Caki2 (cell line): ENCODE results near the gene IGFBPL1. TPM values are rescaled to one million over a fixed set of nuclear protein-coding genes. Genes with fewer than 3 reads are reported as not detected.
A peak's percentile ranks its signal among the peaks of the same experiment; 100 is the strongest.
"Not testable (repeated sequence)": the region's sequence is repeated elsewhere in the genome, so short reads cannot be mapped to it uniquely, and the experiment has no call there.

Source experiments
- DNase-seq: peaks from one replicate; pipeline ENCODE4 v3.0.0-alpha.2; 2015; ENCODE audit warnings: low read depth
- in situ Hi-C: cut with HindIII; loops from 2 replicates; pipeline ENCODE4 v1.10.0; 2016; ENCODE audit warnings: low sequenced_read_pairs, low pct_unique_long_range_greater_than_20kb, mixed read lengths
- total RNA-seq: library from RNA; depleted of rRNA; stranded (reverse); fragments of >200 nt; shearing (Covaris generic); gene quantifications from 2 replicates; pipeline ENCODE4 v1.2.3, GENCODE V29; 2014; ENCODE audit warnings: low replicate concordance; rRNA removed

The IGFBPL1 gene, protein sequence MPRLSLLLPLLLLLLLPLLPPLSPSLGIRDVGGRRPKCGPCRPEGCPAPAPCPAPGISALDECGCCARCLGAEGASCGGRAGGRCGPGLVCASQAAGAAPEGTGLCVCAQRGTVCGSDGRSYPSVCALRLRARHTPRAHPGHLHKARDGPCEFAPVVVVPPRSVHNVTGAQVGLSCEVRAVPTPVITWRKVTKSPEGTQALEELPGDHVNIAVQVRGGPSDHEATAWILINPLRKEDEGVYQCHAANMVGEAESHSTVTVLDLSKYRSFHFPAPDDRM
- total RNA-seq: 2.3 and 7.6 TPM in 2 replicates

DNA sequence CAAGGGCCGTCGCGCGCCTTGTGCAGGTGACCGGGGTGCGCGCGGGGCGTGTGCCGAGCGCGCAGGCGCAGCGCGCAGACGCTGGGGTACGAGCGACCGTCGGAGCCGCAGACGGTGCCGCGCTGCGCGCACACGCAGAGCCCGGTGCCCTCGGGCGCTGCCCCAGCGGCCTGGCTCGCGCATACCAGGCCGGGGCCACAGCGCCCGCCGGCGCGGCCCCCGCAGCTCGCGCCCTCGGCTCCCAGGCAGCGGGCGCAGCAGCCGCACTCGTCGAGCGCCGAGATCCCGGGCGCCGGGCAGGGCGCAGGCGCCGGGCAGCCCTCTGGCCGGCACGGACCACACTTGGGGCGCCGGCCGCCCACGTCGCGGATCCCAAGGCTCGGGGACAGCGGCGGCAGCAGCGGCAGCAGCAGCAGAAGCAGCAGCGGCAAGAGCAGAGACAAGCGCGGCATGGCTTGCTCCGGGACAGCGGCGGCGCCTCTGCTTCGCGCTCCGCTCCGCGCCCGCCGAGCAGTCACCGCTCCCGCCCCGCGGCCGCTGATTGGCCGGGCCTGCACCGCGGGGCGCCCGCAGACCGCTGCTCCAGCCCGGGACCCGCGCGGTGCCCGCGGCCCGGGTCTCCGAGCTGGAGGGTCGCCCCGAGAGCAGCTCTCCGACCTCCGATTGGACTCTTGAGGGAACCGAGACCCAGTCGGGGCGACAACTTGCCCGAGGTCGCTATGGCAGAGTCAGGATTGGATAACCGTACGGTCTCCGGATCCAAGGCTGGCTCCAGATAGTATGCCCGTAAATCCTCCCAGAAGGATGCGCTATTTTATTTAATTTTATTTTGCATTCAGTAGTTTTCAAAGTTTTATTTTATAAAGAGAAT is at the start of gene IGFBPL1:
IGFBPL1 (minus strand) TSS at position 482 of the 871 bp plus-strand sequence; CDS start at position 452, 30 bp downstream.
- peak; percentile 47 for DNase-seq
- in situ Hi-C loops: no loop called here

DNA sequence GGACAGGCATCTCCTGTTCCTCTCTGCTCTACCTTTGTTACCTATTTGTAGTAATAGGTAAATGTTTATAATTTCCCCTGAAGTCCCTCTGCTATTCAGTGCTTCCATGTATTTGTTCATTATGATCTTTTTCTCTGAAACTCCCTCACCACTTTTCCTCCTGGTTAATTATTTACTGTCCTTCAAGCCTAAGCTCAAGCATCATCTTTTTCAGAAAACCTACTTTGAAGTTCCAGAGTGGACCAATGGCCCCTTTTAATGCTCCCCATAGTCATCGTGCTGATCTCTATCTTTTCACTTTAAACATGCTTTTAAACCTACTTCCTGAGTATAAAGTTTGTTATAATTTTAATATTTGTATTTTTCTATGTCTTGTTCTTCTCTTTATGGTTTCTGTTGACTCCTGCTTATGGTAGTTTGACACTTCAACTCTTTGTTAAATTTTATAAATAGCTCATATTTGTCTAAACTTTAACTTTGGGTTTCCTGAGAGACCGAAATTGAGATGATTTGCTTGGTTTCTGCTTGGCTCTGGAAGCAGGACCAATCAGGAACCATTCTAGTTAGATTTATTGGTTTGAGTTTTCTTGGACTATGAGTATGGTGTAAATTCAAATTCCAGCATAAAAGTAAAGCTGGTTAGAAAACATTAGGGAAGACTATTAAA is 48.5 kb upstream of the IGFBPL1 start:
- in situ Hi-C loops, DNase-seq: not testable (repeated sequence)

DNA sequence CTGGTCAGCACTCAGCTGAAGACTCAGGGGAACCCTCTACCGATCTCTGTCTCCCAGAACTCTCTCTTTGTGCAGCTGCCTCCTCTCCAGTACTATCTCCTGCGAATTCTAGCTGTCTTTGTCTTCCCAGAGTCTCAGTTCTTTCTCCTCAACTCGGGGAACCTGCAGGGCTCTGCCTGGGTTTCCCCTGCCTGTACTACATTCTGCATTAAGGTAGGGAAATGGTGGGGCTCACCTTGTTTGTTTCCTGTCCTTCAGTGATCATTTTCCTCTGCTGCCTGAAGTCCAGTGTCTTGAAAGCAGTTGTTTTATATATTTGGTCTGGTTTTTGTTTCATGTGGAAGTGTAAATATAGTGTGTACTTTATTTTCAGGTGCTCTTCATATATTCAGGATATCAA is 43.1 kb upstream of the IGFBPL1 start:
- DNase-seq: no peak
- in situ Hi-C loops: no loop called here

DNA sequence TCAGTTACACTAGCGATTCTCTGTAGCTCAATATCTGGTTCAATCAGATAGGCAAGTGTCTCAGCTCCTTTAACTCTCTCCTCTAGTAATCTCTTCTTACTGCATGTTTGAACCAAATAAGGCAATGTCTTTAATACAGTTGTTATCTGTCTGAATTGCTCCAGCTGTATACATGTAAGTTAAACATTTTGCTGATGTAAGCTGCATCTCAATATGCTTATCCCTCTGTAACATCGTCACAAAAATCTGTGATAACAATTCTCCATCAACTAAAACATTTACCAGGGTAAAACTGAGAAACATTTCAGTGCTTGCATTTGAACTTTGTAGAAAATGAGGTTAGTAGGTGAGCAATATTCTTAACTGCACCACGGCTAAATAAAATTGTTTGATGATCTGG is 29.6 kb upstream of the IGFBPL1 start:
- in situ Hi-C loops: no loop called here
- DNase-seq: no peak

DNA sequence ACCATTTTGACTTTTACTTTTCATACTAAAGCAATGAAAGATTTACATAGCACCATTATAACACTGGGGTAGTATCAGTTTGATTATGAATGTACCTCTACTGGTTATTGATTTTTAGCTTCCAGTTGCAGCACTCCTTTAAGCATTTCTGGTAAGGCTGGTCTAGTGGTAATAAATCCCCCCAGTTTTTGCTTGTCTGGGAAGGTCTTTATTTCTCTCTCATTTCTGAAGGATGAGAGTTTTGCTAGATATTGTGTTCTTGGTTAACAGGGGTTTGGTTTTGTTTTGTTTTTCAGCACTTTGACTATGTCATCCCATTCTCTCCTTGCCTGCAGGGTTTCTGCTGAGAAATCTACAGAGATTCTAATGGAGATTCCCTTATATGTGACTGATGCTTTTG is 26.9 kb upstream of the IGFBPL1 start:
- in situ Hi-C loops: no loop called here

DNA sequence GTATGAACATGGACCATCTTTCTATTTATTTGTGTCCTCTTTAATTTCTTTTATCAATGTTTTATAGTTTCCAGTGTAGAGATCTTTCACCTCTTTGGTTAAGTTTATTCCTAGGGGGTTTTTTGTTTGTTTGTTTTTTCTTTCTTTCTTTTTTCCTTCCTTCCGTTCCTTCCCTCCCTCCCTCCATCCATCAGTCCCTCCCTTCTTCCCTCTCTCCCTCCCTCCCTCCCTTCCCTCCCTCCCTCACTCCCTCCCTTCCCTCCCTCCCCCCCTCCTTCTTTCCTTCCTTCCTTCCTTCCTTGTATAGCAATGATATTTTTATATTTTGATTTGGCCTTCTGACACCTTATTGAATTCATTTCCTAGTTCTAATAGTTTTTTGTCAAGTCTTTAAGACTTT is 23.4 kb upstream of the IGFBPL1 start:
- in situ Hi-C loops: no loop called here
- no peak for DNase-seq

More for the DNA sequence above, 26.9 kb upstream of the IGFBPL1 start:
- DNase-seq: no peak

DNA sequence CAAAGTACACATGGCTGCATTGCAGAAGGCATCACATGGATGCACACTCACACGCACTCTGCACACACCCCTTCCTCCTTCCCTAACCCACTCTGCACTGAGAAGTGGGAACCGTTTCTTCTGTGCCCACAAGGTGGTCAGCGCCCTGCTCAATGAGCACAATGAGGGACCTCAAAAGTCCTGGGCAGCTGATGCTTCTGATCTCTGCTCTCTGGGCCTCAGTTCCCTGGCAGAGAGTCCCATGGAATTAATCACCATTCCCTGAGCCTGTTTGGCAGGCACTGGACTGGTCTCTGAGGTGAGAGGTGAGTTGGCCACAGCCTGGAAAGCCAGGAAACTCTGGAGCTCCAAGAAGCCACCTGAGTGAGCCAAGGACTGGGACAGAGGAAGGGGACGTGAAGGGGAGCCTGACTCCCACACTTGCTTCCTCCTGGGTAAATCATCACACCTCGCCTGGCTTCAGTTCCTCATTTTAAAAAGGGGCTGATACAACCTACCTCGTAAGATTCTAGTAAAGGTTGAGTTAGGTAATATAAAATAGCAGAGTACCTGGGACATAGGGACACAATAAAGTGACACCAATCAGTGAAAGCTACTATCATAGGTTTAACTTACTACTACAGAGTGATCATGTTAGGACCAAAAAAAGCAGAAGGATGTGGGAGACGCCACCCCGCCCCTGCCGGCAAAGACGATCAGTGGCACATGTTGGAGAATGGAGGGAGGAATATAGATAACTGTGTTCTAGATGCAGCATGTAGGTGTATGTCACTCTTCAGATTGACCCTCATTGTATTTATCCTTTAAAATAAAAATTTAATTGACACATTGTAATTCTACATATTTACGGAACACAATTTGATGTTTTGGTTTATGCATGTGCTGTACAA is 21.1 kb upstream of the IGFBPL1 start:
- DNase-seq: no peak
- in situ Hi-C loops: no loop called here

DNA sequence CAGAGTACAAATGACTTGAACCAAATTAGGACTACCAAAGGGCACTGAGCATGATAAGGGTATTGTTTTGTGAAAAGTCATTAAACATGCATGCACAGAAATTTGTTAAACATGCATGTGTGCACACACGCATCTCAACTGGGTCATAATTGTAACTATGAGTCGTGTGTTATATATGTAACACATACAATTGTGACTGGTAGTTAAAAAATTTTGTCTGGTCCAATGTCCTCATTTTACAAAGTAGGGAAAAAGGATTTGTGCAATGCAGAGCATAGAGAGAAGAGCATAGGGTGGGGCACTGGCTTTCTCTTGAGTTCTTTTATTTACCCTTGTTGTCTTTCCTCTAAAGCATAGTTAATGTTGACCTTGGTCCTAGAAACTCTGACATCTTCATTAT is 19.3 kb upstream of the IGFBPL1 start:
- DNase-seq: no peak
- in situ Hi-C loops: no loop called here

DNA sequence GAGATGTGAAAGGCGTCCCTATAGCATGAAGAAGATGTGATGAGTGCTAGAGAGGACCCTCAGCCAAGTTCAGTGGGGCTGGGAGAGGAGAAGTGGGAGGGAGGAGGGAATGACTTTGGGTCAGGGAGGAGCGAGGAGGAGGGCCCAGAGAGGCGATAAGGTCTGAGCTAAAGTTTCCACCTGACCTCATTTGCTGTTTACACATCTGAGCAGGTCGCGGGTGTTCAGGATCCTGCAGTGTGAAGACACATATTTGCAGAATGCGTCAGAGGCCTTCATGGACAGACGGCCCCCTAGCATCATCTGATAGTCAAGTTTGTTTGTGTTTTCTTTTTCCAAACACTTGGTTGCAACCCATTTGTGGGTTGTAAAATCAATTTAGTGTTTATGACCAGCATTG is 18.9 kb upstream of the IGFBPL1 start:
- peak; percentile 4 for DNase-seq

DNA sequence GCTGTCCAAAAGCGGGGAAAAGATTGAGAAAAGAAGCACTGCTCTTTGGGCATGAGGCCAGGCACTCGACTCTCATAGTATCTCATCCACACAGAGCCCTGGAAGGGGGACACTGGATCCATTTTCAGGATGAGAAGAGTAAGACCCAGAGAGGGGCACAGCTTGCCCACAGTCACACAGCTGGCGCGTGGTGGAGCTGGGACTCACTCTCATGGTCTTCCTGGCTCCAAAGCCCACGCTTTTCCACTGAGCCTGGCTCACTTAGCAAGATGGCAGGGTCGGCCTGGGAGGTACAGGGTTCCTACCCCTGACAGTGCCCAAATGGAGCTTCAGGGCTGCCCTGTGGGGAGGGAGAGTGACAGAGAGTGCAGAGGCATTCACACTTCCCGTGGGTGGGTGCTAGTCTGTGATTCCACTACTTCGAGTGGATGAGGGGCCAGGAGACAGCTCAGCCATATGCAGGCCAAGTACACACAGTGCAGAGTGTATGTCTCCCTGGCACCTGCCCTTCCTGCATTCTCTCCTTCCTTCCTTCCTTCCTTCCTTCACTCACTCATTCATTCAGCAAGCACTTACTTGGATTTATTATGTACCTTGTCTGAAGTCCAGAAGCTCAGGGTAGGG is 18.3 kb upstream of the IGFBPL1 start:
- in situ Hi-C loops: no loop called here
- no peak for DNase-seq

More for the DNA sequence above, 18.9 kb upstream of the IGFBPL1 start:
- in situ Hi-C loops: no loop called here

DNA sequence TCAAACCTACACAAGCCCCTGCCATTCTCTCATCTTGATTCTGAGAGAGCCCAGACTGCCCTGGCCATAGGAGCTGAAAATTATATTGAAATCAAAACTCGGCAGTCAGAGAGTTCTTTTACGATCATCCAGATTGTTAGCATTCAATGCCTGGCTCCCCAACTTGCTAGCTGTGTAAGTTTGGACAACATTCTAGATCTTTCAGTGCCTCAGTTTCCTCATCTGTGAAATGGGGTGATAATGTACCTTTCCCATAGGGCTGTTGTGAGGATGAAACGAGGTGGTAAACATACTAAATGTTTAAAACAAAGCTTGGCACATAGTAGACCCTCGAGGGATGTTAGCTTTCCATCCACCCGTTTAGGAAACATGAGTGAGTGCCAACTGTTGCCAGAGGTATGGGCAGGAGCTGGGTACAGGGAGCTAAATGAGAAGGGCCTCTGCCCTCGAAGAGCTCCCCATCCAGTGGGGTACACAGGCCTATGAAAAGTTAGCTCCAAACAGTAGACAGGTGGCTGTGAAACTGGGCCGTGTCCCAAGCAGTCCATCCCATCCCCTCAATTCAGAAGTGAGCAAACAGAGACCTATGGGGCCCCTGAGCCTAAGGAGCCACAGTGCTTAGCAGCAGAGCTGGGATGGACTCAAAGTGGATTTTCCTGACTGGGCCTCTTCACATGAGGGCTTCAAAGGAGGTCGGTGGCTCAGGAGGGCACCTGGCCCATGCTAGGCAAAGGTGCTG is 17.3 kb upstream of the IGFBPL1 start:
- in situ Hi-C loops: no loop called here
- DNase-seq: no peak

DNA sequence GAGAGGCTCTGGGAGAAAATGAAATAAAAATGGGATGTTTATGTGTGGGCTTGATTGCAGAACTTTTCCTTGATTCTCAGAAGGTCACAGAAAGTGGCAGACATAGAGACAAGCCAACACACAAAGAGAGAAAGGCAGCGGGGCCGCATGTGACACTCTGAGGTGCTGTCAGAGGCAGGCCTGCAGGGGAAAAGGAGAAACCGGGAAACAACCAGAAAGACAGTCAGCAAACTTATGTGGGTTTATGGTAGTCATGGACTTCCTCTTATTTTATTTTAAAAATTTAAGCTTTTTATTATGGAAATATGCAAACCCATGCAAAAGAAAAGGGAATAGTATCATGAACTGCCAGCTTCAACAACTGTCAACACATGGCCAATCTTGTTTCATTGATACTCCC is 16.3 kb upstream of the IGFBPL1 start:
- in situ Hi-C loops: no loop called here
- DNase-seq: no peak

DNA sequence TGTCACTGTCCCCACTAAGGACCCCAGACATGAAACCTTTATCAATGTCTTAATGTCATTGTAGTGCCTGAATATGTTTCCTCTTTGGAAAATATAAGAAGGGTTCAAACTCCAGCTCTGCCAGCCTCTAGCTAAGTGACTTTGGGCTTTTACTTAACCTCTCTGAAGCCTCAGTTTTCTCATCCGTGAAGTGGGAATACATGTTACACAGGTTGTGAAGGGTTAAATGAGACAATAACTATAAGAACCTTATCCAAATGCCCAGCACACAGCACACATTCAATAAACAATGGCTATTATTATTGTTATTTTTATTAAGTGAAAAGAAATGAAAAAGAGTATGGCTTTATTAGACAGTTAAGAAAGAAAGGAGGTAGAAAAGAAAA is 15.7 kb upstream of the IGFBPL1 start:
- in situ Hi-C loops: no loop called here
- no peak for DNase-seq

DNA sequence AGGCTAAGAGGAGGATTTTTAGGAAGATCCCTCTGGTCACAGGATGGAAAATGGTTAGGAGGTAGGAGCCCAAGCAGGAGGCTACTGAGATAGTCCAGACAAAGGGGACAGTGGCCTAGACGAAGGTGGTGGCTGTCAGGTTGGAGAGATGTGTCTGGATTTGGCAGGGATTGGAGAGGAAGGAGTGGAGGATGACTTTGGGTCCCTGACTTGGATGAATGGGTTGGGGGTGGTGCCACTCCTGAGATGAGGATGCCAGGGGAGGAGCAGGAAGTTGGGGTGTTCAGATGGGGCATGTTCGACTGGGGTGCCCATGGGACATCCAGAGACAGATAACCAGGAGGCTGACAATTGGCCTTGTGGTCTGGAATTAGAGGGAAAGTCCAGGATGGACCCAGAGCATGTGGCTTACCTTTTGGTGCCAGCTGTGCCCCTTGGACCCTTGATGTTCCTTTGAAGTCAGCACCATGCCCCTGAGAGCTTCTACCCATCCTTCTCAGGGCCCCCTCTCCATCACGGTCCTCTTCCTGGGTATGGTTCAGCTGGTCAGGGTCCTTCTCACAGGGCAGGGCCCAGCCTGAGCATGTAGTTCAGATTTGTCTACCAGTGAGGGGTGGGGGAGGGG is 15.1 kb upstream of the IGFBPL1 start:
- in situ Hi-C loops: no loop called here

DNA sequence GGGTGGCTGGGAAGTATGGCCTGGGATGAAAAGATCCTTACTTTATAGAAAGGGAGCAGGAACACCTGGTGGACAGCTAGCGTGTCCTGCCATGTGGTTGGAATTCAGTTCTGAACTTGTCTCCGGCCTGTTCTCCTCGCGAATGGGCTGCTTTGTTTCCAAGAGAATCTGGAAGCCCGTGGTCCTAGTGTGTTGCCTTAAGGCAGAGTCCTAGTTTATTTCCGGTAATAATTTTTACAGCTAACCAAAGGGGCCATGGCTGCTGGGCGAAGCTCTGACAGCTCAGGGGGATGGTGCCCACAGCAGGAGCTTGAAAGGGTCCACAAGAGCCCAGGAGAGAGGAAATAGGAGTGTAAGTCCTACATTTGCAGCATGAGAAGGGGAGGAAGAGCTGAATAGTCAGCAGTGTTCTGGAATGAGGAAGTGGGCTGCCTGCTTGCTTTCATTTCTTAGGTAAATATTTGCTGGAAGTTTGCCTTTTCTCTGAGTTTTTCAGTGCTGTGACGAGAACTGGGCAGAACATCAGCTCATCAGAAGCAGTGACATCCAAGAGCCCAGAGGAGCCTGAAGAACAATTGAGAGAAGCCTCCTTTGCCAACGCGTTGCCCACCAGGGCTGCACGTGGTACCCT is 13.1 kb upstream of the IGFBPL1 start:
- in situ Hi-C loops: no loop called here
- DNase-seq: peak; percentile 26

More for the DNA sequence above, 15.1 kb upstream of the IGFBPL1 start:
- DNase-seq: no peak

DNA sequence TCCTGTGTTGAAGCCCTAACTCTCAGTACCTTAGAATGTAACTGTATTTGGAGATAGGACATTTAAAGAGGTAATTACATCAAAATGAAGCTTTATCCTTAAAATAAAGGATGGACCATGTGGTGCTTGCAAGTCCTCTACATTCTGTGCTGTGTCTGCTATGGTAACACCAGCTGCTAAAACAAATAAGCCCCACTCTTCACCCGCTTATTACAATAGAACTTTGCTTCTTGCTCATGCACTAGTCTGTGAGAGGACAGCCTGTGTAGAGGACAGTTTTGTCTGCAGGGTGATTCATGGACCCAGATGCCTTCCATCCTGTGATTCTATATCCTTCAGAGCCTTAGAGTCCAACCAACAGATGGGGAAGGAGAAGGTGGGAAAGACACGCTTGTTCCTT is 12.5 kb upstream of the IGFBPL1 start:
- DNase-seq: no peak
- in situ Hi-C loops: no loop called here
